Esophagus muscularis mucosa (tissue), 4 donors: Measurements from ENCODE around the gene TIPRL. TPM values are rescaled to one million over a fixed set of nuclear protein-coding genes. Genes with fewer than 3 reads are reported as not detected.
"Not testable (repeated sequence)": the region's sequence is repeated elsewhere in the genome, so short reads cannot be mapped to it uniquely, and the experiment has no call there.

Experiments
- DNase-seq: peaks from one replicate; pipeline ENCODE4 v3.0.0-alpha.2; 2017; ENCODE audit errors: extremely low spot score
- H3K27ac ChIP-seq, 4 donors: fragments of 200-600 bp; sonication (generic); replicated peaks in 1 of 4; 1 replicate in 3 of 4; 2 replicates in 1 of 4; pipeline ENCODE4 v1.5.1; 2016 to 2019; ENCODE audit warnings: mild to moderate bottlenecking in 1 of 4
- H3K27me3 ChIP-seq, 4 donors: fragments of 200-600 bp; sonication (generic); one replicate each; pipeline versions ENCODE4 v1.5.1 to v1.6.0; 2016 to 2019
- H3K36me3 ChIP-seq, 4 donors: fragments of 200-600 bp; sonication (generic); one replicate each; pipeline ENCODE4 v1.5.1; 2016 to 2019
- H3K4me1 ChIP-seq, 4 donors: fragments of 200-600 bp; sonication (generic); one replicate each; pipeline ENCODE4 v1.5.1; 2016 to 2019
- H3K4me3 ChIP-seq, 4 donors: fragments of 200-600 bp; sonication (generic); 1 replicate in 2 of 4; 2 replicates in 2 of 4; pipeline ENCODE4 v1.5.1; 2016 to 2019; ENCODE audit warnings: mild to moderate bottlenecking in 4 of 4, moderate library complexity in 1 of 4
- H3K9me3 ChIP-seq, 4 donors: fragments of 200-600 bp; sonication (generic); 1 replicate in 3 of 4; 2 replicates in 1 of 4; pipeline ENCODE4 v1.5.1; 2016 to 2019
- CTCF ChIP-seq, 3 experiments: fragments of 200-600 bp in 2 of 3; fragments of 450-650 bp in 1 of 3; sonication (generic) in 2 of 3; IDR thresholded peaks; one replicate each; pipeline ENCODE4 v1.5.1; 2017 to 2019; ENCODE audit warnings: antibody characterized with exemption in 3 of 3, mild to moderate bottlenecking in 2 of 3, moderate library complexity in 1 of 3
- EP300 ChIP-seq: sonication (generic); formaldehyde crosslinking; IDR thresholded peaks from one replicate; pipeline ENCODE4 v1.6.1; 2017; ENCODE audit warnings: antibody characterized with exemption
- POLR2A ChIP-seq: fragments of 450-650 bp; IDR thresholded peaks from one replicate; pipeline ENCODE4 v1.6.1; 2017; ENCODE audit warnings: antibody characterized with exemption, moderate library complexity, mild to moderate bottlenecking, low read depth
- POLR2AphosphoS5 ChIP-seq, 2 donors: sonication (generic); formaldehyde crosslinking; IDR thresholded peaks; one replicate each; pipeline ENCODE4 v1.6.1; 2017; ENCODE audit warnings: antibody characterized with exemption in 2 of 2
- WGBS: methylation state at CpG from one replicate; pipeline ENCODE4 v1.1.5; 2018; 5-methylcytosine and 5-hydroxymethylcytosine counted together
- intact Hi-C: fragments of 100-400 bp; cut with DNase I; formaldehyde crosslinking; loops from one replicate; pipeline ENCODE4 v1.15.1; 2023
- total RNA-seq, 4 donors: library from RNA; depleted of rRNA; stranded (reverse); fragments of >200 nt; gene quantifications; one replicate each; pipeline versions ENCODE4 v1.1.0 to v1.2.1, GENCODE V29; 2016

The TIPRL gene
- total RNA-seq, 4 donors from 2014 or later = 19.0 to 25.7 (median 23.5) TPM

- no peak for DNase-seq
- H3K27me3 ChIP-seq = no peaks in the 10 kb centered on the region
- intact Hi-C loops = no loop called here
- peak overlapping the region; percentile 73 to 86 (median 81) for H3K4me3 ChIP-seq
- no peaks in the 10 kb centered on the region for H3K36me3 ChIP-seq
- TF ChIP-seq POLR2AphosphoS5 (IDR thresholded peaks at IDR 0.05) = no peak
- TF ChIP-seq POLR2A = no peak
- TF ChIP-seq CTCF (IDR thresholded peaks at IDR 0.05) = no peak
- TF ChIP-seq EP300 = no peak
- H3K27ac ChIP-seq = peak overlapping the region; percentile 89 to 96 (median 90)
- WGBS = 72% methylated on average over 5 of the region's 5 CpGs
- H3K4me1 ChIP-seq = peaks cover 8 to 21% (median 19%) of the 10 kb centered on the region in 4 donors
- no peaks in the 10 kb centered on the region for H3K9me3 ChIP-seq
These were observed 530 bp upstream of the TIPRL start for GRCh38 chr1:168178227-168178637.

GRCh38 chr1:168179438-168180147, 831 bp downstream of the TIPRL start:
- Histone ChIP-seq H3K36me3 (peaks cover 0 to 8% (median 0%) of the 10 kb centered on the region in 4 donors), H3K9me3 (no peaks in the 10 kb centered on the region), H3K27me3 (no peaks in the 10 kb centered on the region), H3K4me1 (peaks cover 8 to 21% (median 19%) of the 10 kb centered on the region in 4 donors), H3K4me3 (peak overlapping the region; percentile 73 to 86 (median 81)), H3K27ac (peak overlapping the region; percentile 89 to 96 (median 90))
- WGBS = 7% methylated on average over 20 of the region's 20 CpGs
- DNase-seq = no peak
- intact Hi-C loops = no loop called here
- no peak for TF ChIP-seq POLR2AphosphoS5 (IDR thresholded peaks at IDR 0.05)
- TF ChIP-seq POLR2A = no peak
- TF ChIP-seq CTCF (IDR thresholded peaks at IDR 0.05) = no peak
- TF ChIP-seq EP300 = no peak

- intact Hi-C loops = no loop called here
- Histone ChIP-seq H3K27me3 (no peaks in the 10 kb centered on the region), H3K4me1 (peaks cover 8 to 21% (median 19%) of the 10 kb centered on the region in 4 donors), H3K27ac (peak overlapping the region; percentile 89 to 96 (median 90)), H3K4me3 (peak overlapping the region; percentile 73 to 86 (median 81)), H3K36me3 (peaks cover 0 to 14% (median 2%) of the 10 kb centered on the region in 4 donors), H3K9me3 (no peaks in the 10 kb centered on the region)
- TF ChIP-seq POLR2A (no peak), EP300 (no peak)
- WGBS = 36% methylated on average over 2 of the region's 2 CpGs
- no peak for DNase-seq
These were observed 1.4 kb downstream of the TIPRL start for GRCh38 chr1:168180148-168180524.

- intact Hi-C loops, DNase-seq, H3K27ac ChIP-seq, H3K27me3 ChIP-seq, H3K4me3 ChIP-seq, H3K9me3 ChIP-seq: not testable (repeated sequence)
- 96% methylated on average over 15 of the region's 15 CpGs for WGBS
- H3K36me3 ChIP-seq = peaks cover 0 to 22% (median 6%) of the 10 kb centered on the region in 4 donors
- peaks cover 8 to 21% (median 19%) of the 10 kb centered on the region in 4 donors for H3K4me1 ChIP-seq
These were observed 2.4 kb downstream of the TIPRL start for GRCh38 chr1:168181063-168181720.

- no peak for TF ChIP-seq EP300
- TF ChIP-seq POLR2AphosphoS5 (IDR thresholded peaks at IDR 0.05) = no peak
- no peak for TF ChIP-seq CTCF (IDR thresholded peaks at IDR 0.05)
- TF ChIP-seq POLR2A = no peak
- Histone ChIP-seq H3K36me3 (peaks cover 8 to 61% (median 46%) of the 10 kb centered on the region in 4 donors), H3K4me3 (no peak overlapping the region), H3K27ac (no peak overlapping the region), H3K27me3 (no peaks in the 10 kb centered on the region), H3K4me1 (no peaks in the 10 kb centered on the region), H3K9me3 (no peaks in the 10 kb centered on the region)
- DNase-seq = no peak
- intact Hi-C loops = no loop called here
These were observed 8.4 kb downstream of the TIPRL start for GRCh38 chr1:168187177-168187576.
